GM10266 (cell line): ENCODE data around the gene HYAL1.
"Not testable (repeated sequence)": the region's sequence is repeated elsewhere in the genome, so short reads cannot be mapped to it uniquely, and the experiment has no call there.

ENCODE experiments used
- DNase-seq: peaks from one replicate; pipeline ENCODE4 v3.0.0; 2012; ENCODE audit errors: extremely low spot score
- TF ChIP-seq, protein P1 (sequence below): IDR thresholded peaks from 2 replicates; pipeline ENCODE4 v1.5.1; 2012; ENCODE audit warnings: mild to moderate bottlenecking, low read depth; ENCODE audit not compliant: control insufficient read depth, insufficient read depth; ENCODE audit errors: missing control alignments

The HYAL1 gene

DNA sequence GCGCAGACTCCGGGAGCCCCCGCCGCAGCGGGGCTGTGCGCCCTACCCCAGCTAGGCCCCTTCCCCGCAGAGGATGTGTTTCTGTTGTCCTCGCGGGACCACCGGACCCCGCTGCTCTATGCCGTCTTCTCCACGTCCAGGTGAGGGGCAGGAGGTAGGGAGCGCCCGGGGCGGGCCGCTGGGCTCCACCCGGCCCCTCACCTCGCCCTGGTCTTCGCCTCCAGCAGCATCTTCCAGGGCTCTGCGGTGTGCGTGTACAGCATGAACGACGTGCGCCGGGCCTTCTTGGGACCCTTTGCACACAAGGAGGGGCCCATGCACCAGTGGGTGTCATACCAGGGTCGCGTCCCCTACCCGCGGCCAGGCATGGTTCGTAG lies 29.7 kb downstream of the HYAL1 start:
- DNase-seq = no peak

GRCh38 chr3:50272911-50273688 lies 30.3 kb downstream of the HYAL1 start:
- TF ChIP-seq, protein P1, sequence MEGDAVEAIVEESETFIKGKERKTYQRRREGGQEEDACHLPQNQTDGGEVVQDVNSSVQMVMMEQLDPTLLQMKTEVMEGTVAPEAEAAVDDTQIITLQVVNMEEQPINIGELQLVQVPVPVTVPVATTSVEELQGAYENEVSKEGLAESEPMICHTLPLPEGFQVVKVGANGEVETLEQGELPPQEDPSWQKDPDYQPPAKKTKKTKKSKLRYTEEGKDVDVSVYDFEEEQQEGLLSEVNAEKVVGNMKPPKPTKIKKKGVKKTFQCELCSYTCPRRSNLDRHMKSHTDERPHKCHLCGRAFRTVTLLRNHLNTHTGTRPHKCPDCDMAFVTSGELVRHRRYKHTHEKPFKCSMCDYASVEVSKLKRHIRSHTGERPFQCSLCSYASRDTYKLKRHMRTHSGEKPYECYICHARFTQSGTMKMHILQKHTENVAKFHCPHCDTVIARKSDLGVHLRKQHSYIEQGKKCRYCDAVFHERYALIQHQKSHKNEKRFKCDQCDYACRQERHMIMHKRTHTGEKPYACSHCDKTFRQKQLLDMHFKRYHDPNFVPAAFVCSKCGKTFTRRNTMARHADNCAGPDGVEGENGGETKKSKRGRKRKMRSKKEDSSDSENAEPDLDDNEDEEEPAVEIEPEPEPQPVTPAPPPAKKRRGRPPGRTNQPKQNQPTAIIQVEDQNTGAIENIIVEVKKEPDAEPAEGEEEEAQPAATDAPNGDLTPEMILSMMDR = peak; percentile 98
- DNase-seq = peak; percentile 99

More for the DNA sequence above, 29.7 kb downstream of the HYAL1 start:
- TF ChIP-seq, protein P1 = no peak

DNA sequence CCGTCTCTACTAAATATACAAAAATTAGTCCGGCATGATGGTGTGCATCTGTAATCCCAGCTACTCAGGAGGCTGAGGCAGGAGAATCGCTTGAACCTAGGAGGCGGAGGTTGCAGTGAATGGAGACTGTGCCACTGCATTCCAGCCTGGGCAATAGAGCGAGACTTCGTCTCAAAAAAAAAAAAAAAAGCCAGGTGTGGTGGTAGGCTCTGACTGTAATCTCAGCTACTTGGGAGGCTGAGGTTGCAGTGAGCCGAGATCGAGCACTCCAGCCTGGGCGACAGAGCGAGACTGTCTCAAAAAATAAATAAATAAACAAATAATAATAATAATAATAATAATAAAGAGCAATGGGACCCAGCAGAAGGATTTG lies 30.9 kb downstream of the HYAL1 start:
- not testable (repeated sequence) for DNase-seq

DNA sequence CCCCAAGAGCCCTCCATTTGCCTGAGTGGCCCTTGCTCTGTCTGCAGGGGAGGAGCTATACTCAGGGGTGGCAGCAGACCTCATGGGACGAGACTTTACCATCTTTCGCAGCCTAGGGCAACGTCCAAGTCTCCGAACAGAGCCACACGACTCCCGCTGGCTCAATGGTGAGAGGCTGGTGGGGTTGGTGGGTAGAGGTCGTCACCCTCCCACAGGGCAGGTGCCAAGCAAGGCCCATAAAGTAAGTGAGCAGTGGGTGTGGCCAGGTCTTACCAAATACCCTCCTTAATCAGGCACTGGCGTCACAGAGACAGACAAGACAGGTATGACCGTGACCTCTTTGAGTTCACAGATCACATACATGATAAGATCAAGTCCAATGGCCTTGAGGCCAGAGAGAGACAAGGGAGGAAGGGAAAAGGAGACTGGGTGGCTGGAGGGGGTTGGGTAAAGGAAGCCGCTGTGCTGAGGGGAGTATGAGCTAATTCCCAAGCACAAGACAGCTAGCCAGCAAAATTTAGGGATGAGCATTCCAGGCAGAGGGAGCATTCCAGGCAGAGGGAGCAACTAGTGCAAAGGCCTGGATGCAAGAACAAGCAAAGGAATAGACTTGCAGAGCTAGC lies 31.9 kb downstream of the HYAL1 start:
- no peak for DNase-seq
- TF ChIP-seq, protein P1 = no peak

GRCh38 chr3:50270422-50271224 lies 32.8 kb downstream of the HYAL1 start:
- TF ChIP-seq, protein P1 = no peak
- no peak for DNase-seq

DNA sequence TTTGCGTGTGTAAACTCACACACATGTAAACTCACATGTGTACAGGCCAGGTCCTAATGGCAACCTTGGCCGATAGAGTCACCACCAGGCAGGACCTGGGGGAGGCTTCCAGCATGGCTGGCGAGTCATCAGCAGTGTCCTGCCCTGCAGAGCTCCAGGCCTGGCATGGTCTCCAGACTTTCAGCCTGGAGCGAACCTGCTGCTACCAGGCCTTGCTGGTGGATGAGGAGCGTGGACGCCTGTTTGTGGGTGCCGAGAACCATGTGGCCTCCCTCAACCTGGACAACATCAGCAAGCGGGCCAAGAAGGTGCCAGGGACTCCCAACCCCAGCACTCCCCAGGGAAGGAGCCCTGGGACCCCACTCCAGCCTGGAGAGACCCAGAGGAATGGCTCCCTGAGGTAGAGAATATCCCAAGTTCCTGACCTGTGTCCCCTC lies 33.4 kb downstream of the HYAL1 start:
- no peak for DNase-seq
- TF ChIP-seq, protein P1 = no peak

DNA sequence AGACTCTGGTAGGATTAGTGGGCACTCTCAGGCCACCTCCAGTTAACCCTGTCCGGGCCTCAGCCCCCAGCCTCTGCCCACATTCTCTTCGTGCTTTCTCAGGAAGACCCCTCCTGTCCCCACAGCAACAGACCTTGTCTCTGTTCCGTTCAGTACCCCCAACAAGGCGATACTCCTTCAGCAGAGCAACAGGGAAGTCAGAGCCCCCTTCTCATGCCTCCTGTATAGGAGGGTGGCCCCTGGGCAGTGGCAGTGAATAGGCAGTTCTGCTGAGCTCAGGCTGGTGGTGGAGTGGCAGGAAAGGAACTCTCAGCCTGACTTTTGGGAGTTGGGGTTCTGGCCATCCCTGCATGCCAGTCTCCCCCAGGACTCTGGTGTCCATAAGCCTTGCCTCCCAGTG lies 33.9 kb downstream of the HYAL1 start:
- no peak for DNase-seq
- TF ChIP-seq, protein P1 = no peak
